MM.1S (cell line): ENCODE results near the gene MC1R.

ENCODE experiments used
- CTCF ChIP-seq: fragments of 300-600 bp; sonication (generic); IDR thresholded peaks from 2 replicates; pipeline ENCODE4 v1.5.1; 2016; ENCODE audit warnings: antibody characterized with exemption, low read length, mixed read lengths
- EZH2 ChIP-seq: fragments of 300-600 bp; sonication (generic); optimal IDR thresholded peaks from 2 replicates; pipeline ENCODE3; 2017; ENCODE audit warnings: low read depth, mild to moderate bottlenecking, antibody characterized with exemption, low read length, mixed read lengths
- EZH2phosphoT487 ChIP-seq: fragments of 300-600 bp; sonication (generic); IDR thresholded peaks from 2 replicates; pipeline ENCODE4 v1.6.1; 2018; ENCODE audit warnings: antibody characterized with exemption, low read length

GRCh38 chr16:89938175-89938885 is 19.7 kb downstream of the MC1R start:
- no peak for TF ChIP-seq CTCF
- TF ChIP-seq EZH2phosphoT487 = no peak
- no peak for TF ChIP-seq EZH2
